GM03348 (cell line): ENCODE data around the gene MAF.

Experiments used
- DNase-seq: peaks from one replicate; pipeline ENCODE4 v3.0.0; 2012; ENCODE audit warnings: low spot score

The MAF gene

GRCh38 chr16:79587897-79588296 is 12.6 kb downstream of the MAF start:
- DNase-seq, result no peak

GRCh38 chr16:79587296-79587695 is 13.2 kb downstream of the MAF start:
- DNase-seq, result no peak

GRCh38 chr16:79582789-79583188 is 17.7 kb downstream of the MAF start:
- DNase-seq, result no peak

- DNase-seq, result no peak
Observed at GRCh38 chr16:79580453-79581191, 19.9 kb downstream of the MAF start.

GRCh38 chr16:79576602-79577001 is 23.9 kb downstream of the MAF start:
- DNase-seq, result no peak

- DNase-seq, result no peak
Observed at GRCh38 chr16:79573884-79574283, 26.7 kb downstream of the MAF start.

- no peak for DNase-seq
Observed at GRCh38 chr16:79573071-79573470, 27.5 kb downstream of the MAF start.

GRCh38 chr16:79571903-79572535 is 28.5 kb downstream of the MAF start:
- no peak for DNase-seq

- no peak for DNase-seq
Observed at GRCh38 chr16:79571065-79571902, 29.3 kb downstream of the MAF start.

- DNase-seq, result no peak
Observed at GRCh38 chr16:79564671-79565107, 35.8 kb downstream of the MAF start.

GRCh38 chr16:79563921-79564320 is 36.6 kb downstream of the MAF start:
- DNase-seq, result no peak

- no peak for DNase-seq
Observed at GRCh38 chr16:79562166-79562823, 38.2 kb downstream of the MAF start.

- DNase-seq, result no peak
Observed at GRCh38 chr16:79561729-79562128, 38.8 kb downstream of the MAF start.

GRCh38 chr16:79560923-79561322 is 39.6 kb downstream of the MAF start:
- DNase-seq, result no peak

GRCh38 chr16:79560318-79560717 is 40.2 kb downstream of the MAF start:
- no peak for DNase-seq

- no peak for DNase-seq
Observed at GRCh38 chr16:79559532-79559931, 41.0 kb downstream of the MAF start.

GRCh38 chr16:79557421-79557820 is 43.1 kb downstream of the MAF start:
- DNase-seq, result no peak

- no peak for DNase-seq
Observed at GRCh38 chr16:79554912-79555311, 45.6 kb downstream of the MAF start.

GRCh38 chr16:79550373-79550772 is 50.2 kb downstream of the MAF start:
- no peak for DNase-seq

GRCh38 chr16:79547085-79547484 is 53.5 kb downstream of the MAF start:
- no peak for DNase-seq
